HG03025 (cell line): Measurements from ENCODE around the gene PRODH2.

Experiments used
- ATAC-seq: cut with Tn5 transposase; IDR thresholded peaks from one replicate; pipeline ENCODE4 v1.9.1; 2021; ENCODE audit warnings: mild to moderate bottlenecking, moderate library complexity; ENCODE audit not compliant: unreplicated experiment, low FRiP score

PRODH2 gene

DNA sequence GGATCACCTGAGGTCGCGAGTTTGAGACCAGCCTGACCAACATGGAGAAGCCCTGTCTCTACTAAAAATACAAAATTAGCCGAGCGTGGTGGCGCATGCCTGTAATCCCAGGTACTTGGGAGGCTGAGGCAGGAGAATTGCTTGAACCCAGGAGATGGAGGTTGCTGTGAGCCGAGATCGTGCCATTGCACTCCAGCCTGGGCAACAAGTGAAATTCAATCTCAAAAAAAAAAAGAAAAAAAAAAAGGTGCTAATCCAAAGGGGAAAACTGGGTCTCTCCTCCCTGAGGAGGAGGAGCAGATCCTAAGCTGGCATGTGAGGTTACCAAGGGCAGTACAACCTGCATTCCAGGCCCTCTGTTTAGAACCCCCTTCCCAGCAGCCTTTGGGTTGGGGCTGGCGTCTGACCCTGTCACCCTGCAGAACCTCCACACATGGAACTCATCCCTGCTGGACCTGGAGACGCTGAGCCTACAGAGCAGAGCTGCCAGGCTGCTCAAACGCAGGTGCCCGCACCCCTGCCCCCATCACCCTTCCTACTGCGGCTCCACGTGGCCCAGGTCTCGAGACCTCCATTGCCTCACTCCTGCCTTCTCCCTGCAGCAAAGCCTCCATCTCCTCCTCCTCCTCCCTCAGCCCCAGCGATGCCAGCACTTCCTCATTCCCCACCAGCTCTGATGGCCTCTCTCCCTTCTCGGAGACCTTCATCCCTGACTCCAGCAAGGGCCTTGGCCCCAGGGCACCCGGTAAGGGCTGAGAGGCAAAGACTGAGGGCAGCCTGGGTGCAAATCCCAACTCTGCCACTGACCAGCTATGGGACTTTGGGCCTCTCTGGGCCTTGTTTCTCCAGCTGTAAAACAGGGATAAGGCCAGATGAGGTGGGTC is 48.0 kb downstream of the PRODH2 start:
- ATAC-seq, result no peak

DNA sequence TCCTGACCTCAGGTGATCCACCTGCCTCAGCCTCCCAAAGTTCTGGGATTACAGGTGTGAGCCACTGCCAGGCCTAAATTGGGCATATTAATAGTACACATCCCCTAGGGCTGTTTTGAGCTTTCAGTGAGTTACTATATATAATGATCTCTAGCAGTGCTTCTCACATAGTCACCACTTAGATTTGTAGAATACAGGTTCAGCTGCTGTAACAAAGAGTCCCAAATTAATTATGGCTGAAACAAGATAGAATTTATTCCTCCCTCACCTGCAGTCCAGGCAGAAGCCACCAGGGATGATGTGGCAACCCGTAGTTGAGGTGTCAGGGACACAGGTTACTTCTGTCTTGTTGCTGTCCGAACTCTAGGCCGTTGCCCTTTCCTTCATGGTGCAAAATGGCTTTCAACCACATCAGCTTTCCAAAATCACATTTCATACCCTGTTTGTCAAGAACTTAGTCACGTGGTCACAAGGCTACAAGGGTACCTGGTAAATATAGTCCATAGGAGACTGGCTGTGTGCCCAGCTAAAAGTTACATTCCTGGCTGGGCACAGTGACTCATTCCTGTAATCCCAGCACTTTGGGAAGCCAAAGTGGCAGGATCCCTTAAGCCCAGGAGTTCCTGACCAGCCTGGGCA is 51.8 kb downstream of the PRODH2 start:
- ATAC-seq, result no peak

- ATAC-seq, result no peak
These were observed 52.9 kb downstream of the PRODH2 start for GRCh38 chr19:35759697-35760096.

DNA sequence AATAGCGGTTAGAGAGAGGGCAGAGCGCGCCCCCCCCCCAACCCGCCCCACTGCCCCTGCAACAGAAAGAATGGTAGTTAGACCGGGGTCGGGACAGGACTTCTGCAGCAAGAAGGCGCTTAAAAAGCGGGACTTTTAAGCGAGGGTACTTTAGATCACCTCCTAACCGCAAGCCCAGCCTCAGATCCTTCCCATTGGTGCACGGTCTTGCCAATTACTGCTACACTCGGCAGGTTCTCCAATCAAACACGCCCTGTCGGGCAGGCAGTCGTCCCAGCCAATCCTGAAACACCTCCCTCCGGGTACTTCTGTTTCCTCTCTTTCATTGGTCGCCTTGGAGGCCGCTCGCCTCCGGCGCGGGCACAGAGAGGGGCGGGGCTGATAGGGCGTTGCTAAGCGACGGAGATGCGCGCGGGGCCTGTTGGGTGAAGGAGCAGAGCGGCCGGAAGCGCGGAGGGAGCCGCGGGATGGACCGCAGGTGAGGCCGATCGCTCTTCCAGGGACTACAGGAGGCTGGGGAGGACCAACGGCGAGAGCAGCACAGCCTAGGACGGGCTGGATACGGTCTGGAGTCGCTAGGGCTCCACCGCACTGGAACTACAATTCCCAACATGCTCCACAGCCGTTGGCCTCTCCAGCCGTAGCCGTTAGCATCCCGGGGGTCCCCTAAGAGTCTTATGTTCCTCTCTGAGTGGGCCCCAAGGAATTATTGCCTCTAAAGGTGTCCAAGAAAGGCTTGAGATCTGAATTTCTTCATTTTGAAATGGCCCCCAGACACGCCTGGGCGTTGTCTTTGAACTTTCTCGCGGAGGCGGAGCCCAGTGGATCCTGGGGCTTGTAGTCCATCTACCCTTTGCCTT is 54.7 kb downstream of the PRODH2 start, which contains the start of gene PROSER3:
PROSER3 (plus strand) TSS at position 428 of the 860 bp plus-strand sequence; CDS start at position 468, 40 bp downstream.
- ATAC-seq, result peak; percentile 86

DNA sequence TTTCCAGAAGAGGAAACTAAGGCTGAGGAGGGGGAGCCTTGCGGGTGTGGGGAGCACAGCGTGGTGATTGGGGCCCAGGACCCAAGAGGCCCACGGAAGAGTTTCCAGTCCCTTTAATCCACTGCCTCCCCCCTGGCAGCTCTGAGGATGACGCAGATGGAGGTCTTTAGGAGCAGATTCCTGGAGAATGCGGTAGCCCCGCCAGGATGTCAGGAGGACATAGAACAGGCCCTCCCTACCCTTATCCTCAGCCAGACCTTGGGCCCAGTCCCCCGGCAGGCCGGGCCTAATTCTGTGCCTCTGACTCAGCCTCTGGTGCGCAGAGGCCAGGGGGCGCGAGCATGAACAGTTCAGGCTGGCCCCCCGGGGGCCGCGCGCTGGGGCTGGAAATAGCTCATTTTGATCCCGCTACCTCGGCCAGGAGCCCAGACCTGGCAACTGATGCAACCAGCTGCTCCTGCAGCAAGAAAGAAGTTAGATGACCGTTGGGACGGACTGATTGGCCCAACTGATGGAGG is 55.4 kb downstream of the PRODH2 start:
- no peak for ATAC-seq

DNA sequence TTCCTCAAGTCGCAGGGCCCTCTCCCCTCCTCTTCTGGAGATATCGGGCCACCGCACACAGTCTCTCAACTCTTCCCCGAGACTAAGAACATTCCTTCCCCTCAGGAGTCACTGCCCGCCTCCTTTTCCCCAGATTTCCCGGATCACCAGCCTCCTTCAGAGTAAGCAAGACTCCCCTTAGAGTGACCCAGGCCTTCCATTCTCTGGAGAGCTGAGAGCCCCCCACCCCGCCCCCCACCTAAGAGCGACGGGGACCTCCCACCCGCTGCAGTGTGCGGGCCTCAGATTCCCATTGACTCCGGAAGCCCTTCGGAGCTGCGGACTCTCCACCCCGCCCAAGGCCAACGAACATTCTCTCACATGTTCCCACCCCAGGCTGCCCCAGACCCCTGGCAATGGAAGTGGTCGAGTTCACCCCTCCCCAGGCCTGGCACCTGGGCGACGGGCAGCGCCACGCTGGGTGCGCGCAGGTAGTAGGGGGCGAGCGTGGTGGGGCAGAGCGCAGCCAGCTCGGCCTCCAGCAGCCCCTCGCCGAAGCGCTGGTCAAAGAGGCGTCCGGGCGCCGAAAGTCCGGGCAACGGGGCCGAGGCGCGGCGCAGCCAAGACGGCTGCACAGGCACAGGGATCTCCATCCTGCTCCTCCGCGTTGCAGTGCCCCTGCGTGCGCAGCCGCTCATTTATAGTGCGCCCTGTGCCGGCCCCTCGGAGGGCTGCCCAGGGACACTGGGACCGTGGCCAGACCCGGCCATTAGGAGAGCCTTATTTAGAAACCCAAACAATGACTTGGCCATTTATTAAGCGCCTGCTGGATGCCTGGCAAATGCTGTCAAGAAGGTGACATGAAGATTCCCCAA is 56.0 kb downstream of the PRODH2 start, which contains the start of gene HSPB6:
HSPB6 (minus strand) TSS at position 653 of the 854 bp plus-strand sequence; CDS start at position 632, 21 bp downstream.
- no peak for ATAC-seq

GRCh38 chr19:35755550-35756376 is 56.9 kb downstream of the PRODH2 start:
- ATAC-seq, result no peak

- ATAC-seq, result no peak
These were observed 57.5 kb downstream of the PRODH2 start for GRCh38 chr19:35755131-35755549.

GRCh38 chr19:35754370-35755130 is 58.1 kb downstream of the PRODH2 start:
- ATAC-seq, result no peak

DNA sequence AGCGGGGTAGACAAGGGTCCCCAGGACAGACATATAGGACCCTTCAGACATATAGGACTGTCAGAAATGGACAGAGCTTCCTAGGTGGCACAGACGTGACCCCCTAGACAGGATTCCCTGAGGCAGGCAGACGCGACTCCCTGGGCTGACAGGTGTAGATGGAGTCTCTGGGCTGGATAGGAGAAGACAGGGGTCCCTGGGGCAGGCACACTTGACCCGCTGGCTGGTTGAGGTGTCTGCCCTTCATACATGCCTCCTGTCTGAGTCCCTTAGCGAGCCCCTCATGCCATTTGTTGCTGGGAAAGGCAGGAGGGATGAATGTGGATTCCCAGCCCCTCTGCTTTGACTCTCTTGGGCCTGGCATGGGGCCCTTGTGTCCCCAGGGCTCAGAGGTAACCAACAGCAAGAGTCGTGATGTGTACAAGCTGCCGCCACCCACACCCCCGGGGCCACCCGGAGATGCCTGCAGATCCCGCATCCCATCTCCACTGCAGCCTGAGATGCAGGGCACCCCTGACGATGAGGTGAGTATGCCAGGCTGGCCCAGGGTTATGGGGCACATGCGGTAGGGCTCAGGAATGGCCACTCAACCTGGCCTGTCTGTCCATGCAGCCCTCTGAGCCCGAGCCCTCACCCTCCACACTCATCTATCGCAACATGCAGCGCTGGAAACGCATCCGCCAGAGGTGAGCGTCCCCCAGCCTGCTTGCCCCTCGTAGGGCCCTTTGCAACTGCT is 58.8 kb downstream of the PRODH2 start:
- no peak for ATAC-seq

DNA sequence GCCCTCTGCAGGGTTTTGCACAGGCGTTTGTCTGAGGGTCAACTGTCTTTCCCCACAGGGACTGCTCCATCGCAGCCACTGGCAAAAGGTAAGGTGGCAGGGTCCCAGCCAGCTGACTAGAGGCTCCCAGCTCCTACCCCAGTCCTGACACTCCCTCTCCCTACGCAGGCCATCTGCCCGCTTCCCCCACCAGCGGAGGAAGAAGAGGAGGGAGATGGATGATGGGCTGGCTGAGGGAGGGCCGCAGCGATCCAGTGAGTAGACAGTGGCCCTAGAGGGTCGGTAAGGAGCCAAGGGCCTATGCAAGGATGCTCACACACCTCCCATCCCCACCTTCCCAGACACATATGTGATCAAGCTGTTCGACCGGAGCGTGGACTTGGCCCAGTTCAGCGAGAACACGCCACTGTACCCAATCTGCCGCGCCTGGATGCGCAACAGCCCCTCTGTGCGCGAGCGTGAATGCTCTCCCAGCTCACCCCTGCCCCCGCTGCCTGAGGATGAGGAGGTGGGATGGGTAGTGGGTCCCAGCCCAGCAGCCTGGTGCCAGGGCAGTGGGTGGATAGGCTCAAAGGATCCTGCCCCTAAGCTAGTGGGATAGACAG is 59.8 kb downstream of the PRODH2 start:
- no peak for ATAC-seq

DNA sequence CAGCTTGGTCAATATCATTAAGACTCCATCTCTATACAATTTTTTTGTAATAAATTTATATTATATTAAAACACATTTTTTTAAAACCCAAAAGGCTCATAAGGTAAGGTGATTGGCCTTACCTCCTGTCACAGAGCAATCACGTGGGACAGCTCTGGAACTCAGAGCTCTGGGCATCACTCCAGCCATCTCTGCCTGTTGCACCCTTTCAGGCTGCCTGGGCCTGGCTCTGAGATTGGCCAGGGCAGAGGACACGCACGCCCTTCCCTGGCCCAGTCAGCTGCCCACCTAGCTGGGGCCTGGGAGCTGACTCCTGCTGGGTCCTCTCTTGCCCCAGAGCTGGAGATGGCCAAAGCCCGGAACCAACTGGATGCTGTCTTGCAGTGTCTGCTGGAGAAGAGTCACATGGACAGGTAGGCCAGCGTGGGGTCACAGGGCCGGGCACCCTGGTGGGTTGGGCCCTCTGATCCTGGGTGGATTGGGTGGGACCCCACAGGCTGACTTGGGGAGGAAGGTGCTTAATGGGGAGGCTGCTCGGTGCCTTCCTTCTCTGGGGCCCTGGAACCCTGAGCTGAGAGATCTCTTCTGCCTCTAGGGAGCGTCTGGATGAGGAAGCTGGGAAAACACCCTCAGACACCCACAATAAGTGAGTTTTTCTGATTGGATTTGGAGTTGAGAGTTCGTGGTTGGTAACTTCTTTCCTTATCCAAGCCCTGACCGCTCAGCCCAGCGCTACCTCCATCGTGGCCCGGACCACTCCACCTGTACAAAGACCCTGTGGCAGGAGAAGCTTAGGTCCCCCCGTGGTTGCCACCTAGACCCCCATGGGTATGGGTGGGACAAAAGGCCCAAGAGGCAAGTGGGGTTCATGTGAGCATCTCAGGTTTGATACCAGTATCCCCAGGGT is 60.6 kb downstream of the PRODH2 start:
- no peak for ATAC-seq

DNA sequence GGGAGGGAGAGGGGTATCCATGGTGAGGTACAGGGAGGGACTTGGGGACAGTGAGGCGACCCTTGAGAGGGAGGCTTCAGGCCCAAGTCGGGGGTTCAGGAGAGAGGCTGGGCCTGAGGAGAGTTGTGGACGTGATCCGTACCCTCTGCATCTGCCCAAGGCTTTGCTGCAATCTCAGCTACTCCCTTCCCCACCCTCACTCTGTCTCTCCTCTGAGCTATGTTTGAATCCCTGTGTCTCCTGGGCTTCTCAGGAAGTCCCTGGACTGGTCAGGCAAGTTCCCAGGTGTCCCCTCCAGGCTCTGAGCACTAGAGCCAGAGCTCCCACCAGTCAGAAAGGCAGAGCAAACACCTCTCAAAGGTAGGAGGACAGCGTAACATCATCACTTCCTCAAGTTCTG is 62.5 kb downstream of the PRODH2 start:
- ATAC-seq, result no peak
